ENCODE measurements around the gene KRTCAP2.

DNA sequence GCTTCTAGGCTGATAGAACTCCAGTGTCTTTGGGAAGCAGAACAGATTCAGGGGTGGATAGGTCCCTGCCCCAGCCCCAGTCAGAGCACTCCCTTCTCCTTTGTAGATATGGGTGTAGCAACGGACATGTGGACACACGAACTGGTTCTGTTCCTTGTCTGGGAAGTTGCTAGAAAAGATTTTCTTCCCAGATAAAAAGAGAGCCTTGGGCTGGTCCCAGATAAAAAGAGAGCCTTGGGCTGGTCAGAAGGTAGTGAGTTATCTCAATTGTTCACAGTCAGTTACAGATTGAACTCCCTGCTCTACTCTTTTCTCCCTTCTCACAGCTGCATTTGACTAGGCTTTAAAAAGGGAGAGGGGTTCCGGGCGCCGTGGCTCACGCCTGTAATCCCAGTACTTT, 52.9 kb downstream of the KRTCAP2 start:
- TF ChIP-seq POLR2AphosphoS5 (IDR thresholded peaks at IDR 0.05; ENCODE audit: low read depth) (no peak), SPI1 (IDR thresholded peaks at IDR 0.05; ENCODE audit: borderline replicate concordance, low read depth) (no peak)
- TF ChIP-seq, protein P1, sequence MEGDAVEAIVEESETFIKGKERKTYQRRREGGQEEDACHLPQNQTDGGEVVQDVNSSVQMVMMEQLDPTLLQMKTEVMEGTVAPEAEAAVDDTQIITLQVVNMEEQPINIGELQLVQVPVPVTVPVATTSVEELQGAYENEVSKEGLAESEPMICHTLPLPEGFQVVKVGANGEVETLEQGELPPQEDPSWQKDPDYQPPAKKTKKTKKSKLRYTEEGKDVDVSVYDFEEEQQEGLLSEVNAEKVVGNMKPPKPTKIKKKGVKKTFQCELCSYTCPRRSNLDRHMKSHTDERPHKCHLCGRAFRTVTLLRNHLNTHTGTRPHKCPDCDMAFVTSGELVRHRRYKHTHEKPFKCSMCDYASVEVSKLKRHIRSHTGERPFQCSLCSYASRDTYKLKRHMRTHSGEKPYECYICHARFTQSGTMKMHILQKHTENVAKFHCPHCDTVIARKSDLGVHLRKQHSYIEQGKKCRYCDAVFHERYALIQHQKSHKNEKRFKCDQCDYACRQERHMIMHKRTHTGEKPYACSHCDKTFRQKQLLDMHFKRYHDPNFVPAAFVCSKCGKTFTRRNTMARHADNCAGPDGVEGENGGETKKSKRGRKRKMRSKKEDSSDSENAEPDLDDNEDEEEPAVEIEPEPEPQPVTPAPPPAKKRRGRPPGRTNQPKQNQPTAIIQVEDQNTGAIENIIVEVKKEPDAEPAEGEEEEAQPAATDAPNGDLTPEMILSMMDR (IDR thresholded peaks at IDR 0.05; ENCODE audit: insufficient read depth, low read length), result no peak

All from HL-60 (cell line).